HG02798 (cell line): Measurements from ENCODE around the gene CD247.

Source experiments
- ATAC-seq: cut with Tn5 transposase; IDR thresholded peaks from one replicate; pipeline ENCODE4 v1.9.1; 2021; ENCODE audit warnings: mild to moderate bottlenecking; ENCODE audit not compliant: unreplicated experiment, poor library complexity

The CD247 gene

DNA sequence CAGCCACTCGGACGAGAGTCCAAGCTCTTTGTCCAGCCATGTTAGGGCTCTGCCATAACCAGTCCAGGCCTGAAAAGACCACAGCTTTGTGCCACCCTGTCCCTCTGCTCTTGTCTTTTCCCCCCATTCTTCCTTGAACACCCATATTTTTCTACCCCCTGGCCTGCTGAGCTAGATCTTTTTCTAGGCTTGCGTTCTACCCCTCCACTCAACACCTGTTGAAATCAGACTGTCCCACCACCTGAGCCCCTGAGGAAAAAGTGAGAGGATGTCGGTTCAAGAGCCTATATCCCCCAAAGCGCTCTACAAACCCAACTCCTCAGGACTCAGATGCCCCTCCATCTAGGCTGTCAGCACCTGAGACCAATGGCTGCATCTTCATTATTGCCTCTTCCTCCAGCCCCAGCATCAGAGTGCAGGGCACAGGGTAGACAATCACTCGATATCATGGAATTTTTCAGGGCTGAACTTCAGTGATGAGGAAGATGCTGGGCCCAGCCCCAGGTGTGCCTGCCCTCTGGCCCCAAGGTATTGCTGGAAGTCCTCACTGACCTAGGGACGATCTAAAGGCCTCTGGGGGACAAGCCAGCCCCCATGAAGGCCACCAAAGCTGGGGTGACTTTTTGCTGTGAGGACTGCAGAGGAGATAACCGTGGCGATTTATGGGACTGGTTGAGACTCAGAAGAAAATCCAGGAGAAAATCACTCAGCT lies 75.3 kb downstream of the CD247 start:
- no peak for ATAC-seq

DNA sequence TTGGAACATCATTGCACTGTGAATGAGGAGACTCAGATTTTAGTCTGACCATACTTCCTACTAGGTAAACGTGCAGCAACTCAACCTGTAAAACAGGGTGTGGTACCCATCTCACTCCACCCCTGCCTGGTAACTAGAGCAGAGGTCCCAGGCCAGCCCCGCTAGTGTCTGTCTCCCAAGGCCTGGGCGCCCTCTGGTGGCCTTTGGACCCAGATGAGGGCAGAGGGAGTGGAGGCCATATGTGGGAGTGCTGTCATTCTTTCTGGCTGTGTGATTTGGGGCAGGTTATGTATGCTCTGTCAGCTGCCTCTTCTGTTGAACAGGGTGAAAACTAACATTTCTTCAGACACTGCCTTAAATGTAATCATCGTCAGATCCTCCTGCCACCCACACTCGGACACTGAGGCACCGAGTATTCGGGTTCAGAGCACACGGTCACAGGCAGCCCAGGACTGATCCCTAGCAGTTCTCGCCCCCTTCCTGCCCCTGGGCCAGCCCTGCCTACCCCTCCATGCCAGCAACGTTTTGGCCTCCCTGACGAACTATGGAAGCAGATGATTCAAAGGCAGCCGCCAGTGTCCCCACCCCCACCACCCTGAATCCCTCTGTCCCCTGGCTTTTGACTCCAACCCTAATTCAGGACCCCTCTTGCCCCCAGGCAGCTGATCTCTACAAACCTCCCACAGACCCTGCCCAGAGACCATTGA lies 76.0 kb downstream of the CD247 start:
- peak; percentile 91 for ATAC-seq

DNA sequence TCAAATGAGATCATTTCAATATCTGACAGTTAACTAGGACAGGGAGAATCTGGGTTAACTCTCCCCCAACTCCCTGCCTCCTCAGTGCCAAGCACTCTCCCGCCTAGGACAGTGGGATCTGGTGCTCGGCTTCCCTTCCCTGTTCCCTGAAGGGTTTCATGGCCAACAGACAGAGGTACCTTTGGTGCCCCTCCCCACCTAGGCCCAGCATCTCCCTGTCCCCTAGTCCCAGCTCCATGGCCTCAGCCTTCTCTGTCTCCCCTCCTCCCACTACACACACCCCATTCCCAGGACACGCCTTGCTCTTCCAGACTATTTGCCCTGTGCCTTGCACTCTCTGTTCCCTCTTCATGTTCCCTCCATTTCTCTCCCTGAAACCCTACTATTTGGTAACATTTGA lies 77.1 kb downstream of the CD247 start:
- no peak for ATAC-seq

DNA sequence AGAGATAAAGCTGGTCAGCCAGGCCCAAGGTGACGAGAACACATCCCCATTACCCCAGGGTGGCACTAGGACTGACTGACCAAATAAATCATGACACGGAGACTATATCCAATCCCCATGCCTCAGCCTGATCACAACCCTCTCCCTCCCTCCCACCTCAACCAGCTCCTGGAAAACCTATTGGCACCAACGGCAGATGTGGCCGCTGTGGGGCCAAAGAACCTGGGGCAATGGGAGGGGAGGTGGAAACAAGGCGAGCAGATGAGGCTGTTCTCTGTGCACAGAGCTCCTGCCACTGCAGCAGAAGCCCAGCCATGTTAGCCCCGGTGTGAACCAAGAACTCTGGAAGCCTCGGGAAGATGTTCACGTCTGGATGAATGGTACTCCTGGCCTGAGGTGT lies 77.6 kb downstream of the CD247 start:
- ATAC-seq: no peak

DNA sequence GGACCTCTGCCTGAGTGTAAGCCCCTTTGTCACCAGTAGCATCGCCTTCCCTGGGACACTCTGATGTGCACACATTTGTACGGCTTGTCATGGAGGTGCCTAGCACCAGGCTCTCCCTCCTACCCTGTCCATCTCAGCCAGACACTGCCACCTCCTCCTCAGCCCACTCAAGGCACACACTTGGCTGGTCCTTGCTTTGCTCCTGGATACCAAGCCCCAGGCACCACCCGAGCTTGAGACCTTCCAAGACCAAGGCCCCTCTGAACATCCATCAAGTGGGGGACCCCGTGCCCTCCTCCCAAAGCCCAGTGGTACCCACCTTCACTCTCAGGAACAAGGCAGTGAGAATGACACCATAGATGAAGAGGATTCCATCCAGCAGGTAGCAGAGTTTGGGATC lies 78.0 kb downstream of the CD247 start:
- no peak for ATAC-seq

DNA sequence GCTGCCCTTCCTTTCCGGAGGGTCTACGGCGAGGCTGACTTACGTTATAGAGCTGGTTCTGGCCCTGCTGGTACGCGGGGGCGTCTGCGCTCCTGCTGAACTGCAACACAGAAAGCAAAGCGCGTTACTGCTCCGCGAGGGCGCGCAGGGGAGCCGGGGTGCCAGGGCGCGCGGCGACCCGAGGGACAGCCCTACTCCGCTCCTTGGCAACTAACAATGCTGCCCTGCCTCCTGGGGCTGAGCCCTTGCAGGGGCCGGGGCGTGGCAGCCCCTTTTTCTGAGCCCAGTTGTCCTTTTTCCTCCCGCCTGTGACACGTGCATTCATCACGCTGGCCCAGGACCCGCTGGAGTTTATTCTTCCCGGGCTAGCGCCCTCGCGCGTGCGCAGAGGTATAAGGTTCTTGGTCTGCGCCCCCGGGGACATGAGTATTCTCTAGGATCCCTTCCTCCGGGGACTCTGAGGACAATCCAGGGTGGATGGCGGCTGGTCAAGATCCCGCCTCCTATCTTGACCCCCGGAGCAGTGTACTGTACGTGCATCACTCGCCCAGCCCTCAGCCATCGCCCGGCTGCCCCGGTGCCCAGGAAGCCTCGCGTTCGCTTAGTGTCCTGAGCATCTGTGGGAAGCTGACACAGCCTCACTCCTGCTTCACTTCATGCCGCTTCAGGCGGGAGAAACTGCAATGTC lies 78.9 kb downstream of the CD247 start:
- ATAC-seq: peak; percentile 33

DNA sequence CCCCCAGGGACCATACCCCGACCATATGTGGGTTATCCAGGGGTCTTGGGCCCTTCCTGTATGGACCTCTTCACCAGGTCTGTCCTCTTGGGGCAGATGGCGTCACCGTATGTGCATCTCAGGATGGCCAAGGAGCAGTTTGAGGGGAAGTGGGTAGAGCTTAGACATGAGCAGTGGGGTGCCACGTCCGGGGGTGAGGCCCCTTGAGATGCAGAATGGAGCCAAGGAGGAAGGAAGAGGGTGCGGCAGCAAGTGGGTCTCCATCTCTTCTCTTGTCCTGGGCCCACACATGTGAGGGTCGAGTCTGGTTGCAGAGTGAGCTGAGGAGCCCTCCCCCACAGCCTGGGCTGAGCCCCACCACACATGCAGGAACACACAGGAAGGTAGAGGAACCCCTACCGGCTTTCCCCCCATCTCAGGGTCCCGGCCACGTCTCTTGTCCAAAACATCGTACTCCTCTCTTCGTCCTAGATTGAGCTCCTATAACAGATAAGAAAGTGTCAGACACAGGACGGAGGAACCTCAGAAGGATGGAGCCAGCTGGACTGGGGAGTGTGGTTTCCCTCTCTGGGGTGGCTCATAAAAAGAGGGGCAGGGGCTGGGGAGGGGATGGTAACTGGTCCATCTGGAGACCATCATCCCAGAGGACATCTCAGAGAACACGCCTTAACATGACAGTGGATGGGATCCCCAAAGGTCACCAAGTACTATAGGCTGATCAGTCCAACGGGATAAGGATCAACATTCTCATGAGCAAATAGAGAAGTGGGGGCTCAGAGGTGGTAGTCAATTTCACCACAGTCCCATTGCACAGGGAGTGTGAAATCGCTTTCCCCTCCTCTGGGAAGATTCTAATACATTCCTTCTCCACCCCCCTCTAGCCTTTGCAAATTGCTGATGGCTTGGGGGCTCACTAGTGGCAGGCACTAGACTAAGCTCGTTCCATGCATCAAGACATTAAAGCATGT lies 79.9 kb downstream of the CD247 start:
- ATAC-seq: no peak

DNA sequence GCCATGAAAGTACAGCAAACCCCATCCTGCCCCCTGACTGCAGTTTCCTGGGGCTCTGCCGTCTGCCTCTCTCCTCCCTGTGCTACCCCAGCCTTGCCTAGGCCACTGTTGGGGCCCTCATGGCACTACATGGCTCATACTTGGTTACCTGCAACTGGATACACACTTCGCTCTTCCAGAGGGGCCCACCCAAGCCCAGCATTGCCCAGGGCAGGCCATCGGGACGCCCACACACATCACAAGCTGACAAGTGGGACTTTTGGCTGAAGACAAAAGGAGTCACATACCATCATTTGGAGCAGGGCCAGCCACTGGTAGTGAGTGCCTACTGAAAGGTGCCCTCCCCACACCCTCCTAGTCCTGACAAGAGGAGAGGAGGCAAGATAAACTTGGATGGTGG lies 82.8 kb downstream of the CD247 start:
- ATAC-seq: no peak

DNA sequence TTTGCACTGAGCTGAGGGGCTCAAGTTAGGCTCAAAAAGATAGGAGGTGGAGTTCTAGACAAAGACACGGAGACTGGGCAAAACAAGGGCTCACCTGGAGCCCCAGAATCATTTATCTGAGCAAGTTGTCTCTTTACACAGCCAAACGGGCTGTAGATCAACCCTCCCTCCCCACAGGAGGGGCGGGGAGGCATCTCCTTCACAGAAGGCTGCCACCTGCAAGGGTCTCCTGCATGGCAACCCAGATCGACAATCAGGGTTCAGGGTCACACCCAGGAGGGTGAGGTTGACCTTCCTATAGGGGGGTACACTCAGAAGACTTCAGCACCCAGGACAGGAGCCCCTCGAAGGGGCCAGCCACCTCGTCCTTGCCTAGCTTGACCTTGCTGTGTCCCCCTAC lies 84.0 kb downstream of the CD247 start:
- ATAC-seq: no peak

DNA sequence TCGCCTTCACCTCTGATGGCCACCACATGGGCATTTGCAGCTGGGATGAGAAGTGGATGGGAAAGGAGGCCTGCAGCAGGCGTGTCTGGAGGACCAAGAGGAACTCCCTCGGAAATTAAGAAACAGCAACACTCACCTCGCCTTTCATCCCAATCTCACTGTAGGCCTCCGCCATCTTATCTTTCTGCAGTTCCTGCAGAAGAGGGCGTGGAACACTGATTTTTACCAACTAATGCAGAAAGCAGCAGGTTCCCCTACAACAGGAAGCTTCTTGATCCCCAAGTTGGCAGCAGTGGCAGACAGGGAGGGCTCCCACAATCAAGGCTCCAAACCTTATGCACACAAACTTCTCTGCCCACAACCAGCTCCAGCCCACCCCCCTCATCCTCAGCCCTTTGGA lies 84.4 kb downstream of the CD247 start:
- no peak for ATAC-seq

DNA sequence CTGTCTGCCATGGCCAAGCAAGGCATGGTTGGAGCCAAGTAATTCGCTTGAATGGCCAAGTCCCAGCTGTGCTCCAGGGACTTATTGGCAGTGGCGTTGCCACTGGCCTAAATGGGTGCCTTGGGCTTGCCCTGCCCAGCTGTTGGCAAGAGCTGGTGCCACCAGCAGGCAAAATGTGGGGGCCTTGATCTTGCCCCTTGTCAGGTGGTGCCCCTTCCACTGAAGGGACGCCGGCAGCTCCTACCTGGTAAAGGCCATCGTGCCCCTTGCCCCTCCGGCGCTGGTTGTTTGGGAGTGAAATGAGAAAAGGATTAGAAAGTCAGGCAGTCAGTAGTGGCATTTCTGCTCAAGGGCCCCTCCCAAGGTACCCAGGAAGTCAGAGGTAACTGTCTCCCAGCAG lies 85.5 kb downstream of the CD247 start:
- no peak for ATAC-seq

DNA sequence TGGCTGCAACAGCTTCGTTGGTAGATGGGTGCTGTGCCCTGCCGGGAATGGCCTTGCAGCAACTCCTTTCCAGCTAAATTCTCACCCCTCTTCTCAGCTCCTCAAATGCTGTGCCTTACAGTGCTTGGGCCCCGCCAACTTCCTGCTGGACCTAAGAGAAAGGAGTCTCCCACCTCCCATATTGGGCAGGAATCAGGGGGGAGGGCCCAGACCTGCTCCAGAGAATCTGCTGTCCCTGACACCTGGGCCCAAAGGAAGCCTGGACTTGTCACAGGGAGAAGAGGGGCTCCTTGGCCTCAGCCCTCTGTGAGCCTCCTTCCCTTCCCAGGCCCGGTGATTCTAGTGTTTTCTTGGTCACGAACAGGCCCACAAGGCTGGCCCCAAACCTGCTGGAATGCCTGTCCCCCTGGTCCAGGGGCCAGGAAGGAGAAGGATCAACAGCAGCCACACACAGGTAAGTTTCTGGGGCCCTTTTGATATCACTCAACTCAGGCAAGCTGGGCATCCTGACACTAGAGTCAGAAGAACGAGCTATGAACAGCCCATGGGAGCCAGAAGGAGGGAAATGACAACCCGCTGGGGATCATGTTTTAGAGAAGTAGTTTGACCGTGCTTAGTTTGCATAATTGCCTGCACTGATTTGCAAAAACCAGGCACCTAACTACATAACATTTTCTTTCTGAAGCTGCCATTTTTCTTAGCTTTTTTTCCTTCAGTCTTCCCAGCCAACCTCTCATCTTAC lies 86.2 kb downstream of the CD247 start:
- no peak for ATAC-seq

DNA sequence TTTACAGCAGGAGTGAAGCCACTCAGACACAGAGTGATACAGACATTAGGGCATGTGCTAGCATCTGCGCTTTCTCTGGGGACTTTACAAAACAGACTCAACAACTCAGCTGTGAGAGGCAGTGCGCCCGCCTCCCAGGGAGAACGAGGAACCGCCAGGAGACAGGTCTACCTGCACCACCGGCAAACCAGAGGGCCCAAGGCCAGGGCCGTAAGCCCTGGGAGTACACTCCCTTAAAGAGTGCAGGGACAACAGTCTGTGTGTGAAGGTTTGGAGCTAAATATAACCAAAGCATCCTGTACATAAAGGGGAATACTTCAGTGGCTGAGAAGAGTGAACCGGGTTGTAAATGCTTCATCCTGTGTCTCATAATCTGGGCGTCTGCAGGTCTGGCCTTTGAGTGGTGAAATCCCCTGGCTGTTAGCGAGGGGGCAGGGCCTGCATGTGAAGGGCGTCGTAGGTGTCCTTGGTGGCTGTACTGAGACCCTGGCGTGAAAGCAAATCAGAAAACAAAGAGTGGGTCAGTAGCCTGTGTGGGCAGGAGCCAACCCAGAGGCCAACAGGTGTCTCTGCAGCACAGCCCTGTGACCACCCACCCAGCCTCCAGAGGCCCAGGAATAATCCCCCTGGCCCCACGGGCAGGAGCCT lies 86.9 kb downstream of the CD247 start:
- ATAC-seq: peak; percentile 36

DNA sequence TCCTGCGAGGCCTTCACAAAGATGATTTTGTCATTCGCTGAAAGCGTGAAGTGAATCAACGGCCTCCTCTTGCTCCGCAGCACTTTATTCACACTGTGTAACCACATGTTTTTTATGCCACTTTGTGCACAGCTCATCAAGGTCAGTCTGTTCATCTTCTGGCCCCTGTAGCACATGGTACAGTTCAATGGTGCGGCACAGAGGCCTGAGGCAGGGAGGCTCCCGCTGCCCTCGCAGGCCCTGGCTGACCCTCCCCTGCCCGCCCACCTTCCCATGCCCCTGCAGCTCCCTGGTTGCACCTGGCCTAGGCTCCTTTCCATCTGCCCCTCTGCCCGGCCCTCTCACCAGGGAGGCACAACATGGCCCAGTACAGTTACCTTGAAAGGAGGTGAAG lies 87.5 kb downstream of the CD247 start:
- peak; percentile 19 for ATAC-seq

DNA sequence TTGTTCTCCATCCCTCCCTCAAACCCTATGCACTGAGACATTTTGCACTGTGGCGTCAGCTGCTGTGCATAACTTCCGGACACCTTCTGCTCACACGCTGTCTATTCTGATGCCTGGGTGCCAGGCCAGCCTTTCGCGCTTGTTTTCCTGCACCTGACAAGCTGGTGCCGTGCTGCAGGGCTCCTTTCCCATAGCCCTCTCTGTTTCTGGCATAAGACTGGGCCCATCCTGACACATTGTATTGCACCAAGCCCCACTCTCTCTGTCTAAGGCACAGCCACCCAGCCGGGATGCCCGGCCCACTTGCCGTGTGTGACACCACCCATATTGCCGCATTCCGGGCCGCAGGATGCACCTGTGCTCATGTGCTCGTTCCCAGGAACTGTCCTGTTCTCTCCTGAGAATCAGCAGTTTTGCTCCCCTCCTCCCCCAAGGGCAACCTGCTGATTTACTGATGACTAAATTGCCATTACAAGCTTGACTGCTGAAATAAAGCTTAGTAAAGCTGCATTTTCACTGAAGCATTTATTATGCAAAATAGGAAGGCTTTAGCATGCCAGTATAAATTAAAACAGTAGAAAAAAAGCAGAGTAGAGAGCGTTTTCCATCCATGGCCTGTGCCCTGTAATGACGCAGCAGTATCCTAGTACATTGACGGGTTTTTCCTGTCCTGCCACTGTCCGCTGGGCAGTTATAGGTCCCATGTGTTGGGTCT lies 88.0 kb downstream of the CD247 start:
- peak; percentile 41 for ATAC-seq

DNA sequence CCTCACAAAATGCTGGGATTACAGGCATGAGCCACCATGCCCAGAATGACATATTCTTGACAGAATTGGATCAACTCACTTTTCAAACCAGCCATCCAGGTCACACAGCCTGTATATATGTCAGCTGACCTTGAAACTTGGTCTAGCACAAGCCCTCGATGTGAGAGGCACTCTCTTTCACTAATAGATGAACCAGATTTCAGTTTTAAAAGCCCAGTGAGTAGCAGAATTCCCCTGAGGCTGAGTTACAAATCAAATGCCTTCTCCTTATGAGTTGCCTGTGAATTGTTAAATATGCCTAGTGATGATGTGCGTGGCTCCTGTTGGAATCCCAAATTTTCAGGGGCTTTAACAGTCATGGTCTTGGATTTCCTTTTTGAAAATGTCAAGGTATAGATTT lies 88.7 kb downstream of the CD247 start:
- ATAC-seq: peak; percentile 55

DNA sequence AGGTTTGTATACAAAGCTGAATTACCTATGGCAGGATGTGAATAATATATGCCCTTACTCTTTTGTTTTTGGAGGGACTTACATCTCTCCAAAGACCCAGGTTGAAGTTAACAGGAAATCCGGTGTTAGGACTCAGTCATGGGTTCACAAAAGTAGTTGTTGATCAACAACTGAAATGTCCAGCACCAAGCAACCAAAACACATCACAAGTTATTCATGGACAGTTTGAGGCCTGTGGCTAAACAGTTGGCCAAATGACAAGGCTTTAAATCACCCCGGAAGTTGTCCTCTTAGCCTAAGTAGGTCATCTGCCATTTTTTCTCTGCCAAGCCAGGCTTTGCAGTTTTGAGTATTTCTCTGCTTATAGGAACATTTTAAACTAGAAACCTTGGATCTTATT lies 89.9 kb downstream of the CD247 start:
- no peak for ATAC-seq

DNA sequence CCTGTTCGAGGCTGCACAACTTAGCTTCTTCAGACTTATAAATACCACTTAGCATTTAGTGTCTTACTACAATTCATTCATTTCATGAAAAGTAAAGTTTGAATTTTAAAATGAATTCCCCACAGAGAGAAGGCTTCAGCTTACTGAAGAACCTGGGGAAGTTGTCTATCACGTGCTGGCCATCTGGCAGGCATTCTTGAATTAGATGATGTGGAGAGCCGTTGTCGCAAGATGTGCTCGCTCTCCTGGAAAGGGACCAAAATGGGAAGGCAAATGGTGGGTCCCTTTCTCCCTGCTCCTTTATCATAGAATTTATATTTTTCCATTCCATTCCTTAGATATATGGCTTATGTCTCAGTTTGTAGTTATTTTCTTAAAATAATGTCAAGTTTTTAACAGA lies 90.5 kb downstream of the CD247 start:
- ATAC-seq: no peak

DNA sequence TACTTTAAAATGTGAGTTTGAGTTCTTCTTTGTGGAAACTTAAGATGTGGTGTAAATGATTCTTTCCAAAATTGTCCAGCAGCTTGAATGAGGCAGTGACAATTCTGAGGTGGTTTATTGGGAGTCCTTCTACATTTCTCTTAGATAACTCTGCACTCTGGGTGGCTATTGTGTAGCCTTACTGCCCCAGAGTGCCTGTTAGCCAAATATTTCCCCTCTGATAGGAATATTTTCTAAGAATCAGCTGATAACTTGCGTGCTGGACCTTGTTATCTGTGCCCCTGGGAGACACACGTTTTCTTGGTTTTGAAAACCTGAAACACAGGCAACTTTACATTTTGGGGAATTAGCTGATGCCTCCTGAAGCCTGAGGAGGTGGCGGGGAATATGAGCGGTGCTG lies 91.6 kb downstream of the CD247 start:
- ATAC-seq: no peak
